ENCODE measurements around the gene FZD10. TPM values are rescaled to one million over a fixed set of nuclear protein-coding genes. Genes with fewer than 3 reads are reported as not detected.
A peak's percentile ranks its signal among the peaks of the same experiment; 100 is the strongest.

Gene FZD10, protein sequence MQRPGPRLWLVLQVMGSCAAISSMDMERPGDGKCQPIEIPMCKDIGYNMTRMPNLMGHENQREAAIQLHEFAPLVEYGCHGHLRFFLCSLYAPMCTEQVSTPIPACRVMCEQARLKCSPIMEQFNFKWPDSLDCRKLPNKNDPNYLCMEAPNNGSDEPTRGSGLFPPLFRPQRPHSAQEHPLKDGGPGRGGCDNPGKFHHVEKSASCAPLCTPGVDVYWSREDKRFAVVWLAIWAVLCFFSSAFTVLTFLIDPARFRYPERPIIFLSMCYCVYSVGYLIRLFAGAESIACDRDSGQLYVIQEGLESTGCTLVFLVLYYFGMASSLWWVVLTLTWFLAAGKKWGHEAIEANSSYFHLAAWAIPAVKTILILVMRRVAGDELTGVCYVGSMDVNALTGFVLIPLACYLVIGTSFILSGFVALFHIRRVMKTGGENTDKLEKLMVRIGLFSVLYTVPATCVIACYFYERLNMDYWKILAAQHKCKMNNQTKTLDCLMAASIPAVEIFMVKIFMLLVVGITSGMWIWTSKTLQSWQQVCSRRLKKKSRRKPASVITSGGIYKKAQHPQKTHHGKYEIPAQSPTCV
- total RNA-seq = 10 to 100 TPM; 11.7 to 20.7 (median 15.5) TPM

DNA sequence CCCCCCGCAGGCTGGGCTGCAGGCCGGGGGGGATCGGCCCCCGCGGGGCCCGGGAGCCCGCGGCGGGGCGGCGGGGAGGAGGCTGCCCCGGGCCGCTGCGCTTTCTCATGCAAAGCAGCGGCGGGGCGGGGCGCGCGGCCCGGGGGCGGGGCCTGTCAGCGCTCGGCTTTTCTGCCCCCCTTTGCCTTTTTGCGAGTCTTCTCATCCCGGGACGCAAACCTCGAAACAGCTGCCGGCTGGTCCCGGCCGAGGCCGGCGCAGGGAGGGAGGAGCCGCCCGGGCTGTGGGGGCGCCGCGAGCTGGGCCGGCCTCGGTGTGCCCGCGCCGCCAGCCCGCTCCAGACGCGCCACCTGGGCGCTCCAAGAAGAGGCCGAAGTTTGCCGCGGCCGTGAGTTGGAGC lies at the start of gene FZD10:
FZD10 (plus strand) TSS at position 198 of the 400 bp plus-strand sequence. CDS start 479 bp downstream, outside the sequence.
- peak within 1 kb of the TSS; percentile 58 for H3K4me3 ChIP-seq
- peak within 1 kb of the TSS; percentile 56 for H3K27ac ChIP-seq
- TF ChIP-seq EP300 (IDR thresholded peaks at IDR 0.05) (no peak), POLR2A (IDR thresholded peaks at IDR 0.05) (no peak), POLR2AphosphoS5 (IDR thresholded peaks at IDR 0.05) (no peak)
- TF ChIP-seq, protein P1, sequence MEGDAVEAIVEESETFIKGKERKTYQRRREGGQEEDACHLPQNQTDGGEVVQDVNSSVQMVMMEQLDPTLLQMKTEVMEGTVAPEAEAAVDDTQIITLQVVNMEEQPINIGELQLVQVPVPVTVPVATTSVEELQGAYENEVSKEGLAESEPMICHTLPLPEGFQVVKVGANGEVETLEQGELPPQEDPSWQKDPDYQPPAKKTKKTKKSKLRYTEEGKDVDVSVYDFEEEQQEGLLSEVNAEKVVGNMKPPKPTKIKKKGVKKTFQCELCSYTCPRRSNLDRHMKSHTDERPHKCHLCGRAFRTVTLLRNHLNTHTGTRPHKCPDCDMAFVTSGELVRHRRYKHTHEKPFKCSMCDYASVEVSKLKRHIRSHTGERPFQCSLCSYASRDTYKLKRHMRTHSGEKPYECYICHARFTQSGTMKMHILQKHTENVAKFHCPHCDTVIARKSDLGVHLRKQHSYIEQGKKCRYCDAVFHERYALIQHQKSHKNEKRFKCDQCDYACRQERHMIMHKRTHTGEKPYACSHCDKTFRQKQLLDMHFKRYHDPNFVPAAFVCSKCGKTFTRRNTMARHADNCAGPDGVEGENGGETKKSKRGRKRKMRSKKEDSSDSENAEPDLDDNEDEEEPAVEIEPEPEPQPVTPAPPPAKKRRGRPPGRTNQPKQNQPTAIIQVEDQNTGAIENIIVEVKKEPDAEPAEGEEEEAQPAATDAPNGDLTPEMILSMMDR (IDR thresholded peaks at IDR 0.05) = no peak
- H3K4me1 ChIP-seq = peaks cover 44% of the 10 kb centered on the region
- H3K36me3 ChIP-seq = no peaks in the 10 kb centered on the region
- H3K9me3 ChIP-seq = no peaks in the 10 kb centered on the region
- H3K27me3 ChIP-seq = peaks cover 48% of the 10 kb centered on the region
- no peak for DNase-seq (ENCODE audit: low spot score in 2 of 2)
- WGBS = no CpG with 5 or more reads among the region's 51 CpGs

DNA sequence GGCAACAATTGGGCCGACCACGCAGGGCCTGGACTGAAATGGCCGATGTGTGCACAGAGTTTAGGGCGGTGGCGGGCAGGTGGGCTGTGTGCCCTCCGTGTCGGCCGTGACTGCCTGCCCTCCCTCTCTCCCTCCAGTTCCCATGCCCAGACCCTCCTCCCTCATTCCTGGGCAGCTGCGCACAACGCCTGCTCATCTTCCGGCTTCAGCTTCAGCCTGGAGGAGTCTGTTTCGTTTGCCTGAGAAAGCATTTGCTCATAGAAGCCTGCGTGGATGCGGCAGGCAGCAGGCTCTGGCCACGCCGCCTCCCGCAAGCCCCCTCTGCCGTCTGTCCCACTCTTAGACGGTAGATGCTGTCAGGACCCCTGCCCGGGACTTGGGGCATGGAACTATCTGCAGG lies 47.3 kb upstream of the FZD10 start:
- 88% methylated on average over 12 of the region's 20 CpGs for WGBS

DNA sequence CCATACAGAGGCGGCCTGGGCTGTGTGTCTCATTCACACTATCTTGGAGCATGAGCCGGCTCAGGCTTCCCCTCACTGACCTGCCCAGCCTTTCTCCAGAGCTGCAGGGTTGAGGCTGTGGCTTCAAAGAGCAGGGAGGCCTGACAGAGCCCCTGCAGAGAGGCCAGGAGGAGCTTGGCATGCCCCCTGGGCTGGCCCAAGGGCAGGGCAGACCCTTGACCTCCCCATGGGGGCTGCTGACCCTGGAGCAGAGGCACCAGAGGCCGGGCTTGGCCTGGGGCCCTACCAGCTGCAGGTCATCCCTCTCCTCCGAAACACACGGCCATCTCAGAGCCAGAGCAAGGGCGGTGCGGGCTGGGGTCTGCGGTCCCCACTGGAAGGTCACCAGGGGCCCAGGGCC lies 46.6 kb upstream of the FZD10 start:
- H3K27me3 ChIP-seq = peaks cover 4% of the 10 kb centered on the region
- no peaks in the 10 kb centered on the region for H3K36me3 ChIP-seq
- peaks cover 30% of the 10 kb centered on the region for H3K4me1 ChIP-seq
- H3K9me3 ChIP-seq = no peaks in the 10 kb centered on the region
- no peak overlapping the region for H3K4me3 ChIP-seq
- DNase-seq (ENCODE audit: low spot score in 2 of 2) = no peak
- H3K27ac ChIP-seq = no peak overlapping the region
- no peak for TF ChIP-seq POLR2AphosphoS5 (IDR thresholded peaks at IDR 0.05)
- TF ChIP-seq EP300 (IDR thresholded peaks at IDR 0.05) = no peak
- no peak for TF ChIP-seq POLR2A (IDR thresholded peaks at IDR 0.05)
- TF ChIP-seq, protein P1 (IDR thresholded peaks at IDR 0.05) = no peak
- no CpG with 5 or more reads among the region's 8 CpGs for WGBS

More for the DNA sequence above, 47.3 kb upstream of the FZD10 start:
- no peak for DNase-seq (ENCODE audit: low spot score in 2 of 2)
- no peak for TF ChIP-seq POLR2AphosphoS5 (IDR thresholded peaks at IDR 0.05)
- TF ChIP-seq, protein P1 (IDR thresholded peaks at IDR 0.05) = no peak
- no peak for TF ChIP-seq POLR2A (IDR thresholded peaks at IDR 0.05)
- no peak for TF ChIP-seq EP300 (IDR thresholded peaks at IDR 0.05)
- Histone ChIP-seq H3K36me3 (no peaks in the 10 kb centered on the region), H3K27me3 (peaks cover 4% of the 10 kb centered on the region), H3K27ac (no peak overlapping the region), H3K4me1 (peaks cover 23% of the 10 kb centered on the region), H3K9me3 (no peaks in the 10 kb centered on the region), H3K4me3 (no peak overlapping the region)

DNA sequence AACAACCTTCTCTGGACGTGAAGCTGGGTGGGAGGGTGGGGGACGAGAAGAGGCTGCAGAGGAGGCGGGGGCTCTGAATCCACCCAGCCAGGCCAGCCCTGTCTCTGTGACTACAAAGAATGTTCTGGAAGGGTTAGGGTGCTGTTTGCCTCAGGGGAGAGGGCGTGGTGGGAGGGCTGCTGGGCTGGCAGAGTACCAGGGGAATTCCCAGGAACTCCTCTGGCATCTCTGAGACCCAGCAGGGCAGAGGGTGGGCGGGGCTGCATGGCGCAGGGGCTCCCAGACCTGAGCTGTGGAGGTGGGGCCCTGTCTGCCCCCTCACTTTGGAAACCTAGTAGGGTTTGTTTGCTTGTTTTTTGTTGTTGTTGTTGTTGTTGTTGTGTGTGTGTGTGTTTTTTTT lies 45.5 kb upstream of the FZD10 start:
- Histone ChIP-seq H3K36me3 (no peaks in the 10 kb centered on the region), H3K27me3 (peaks cover 4% of the 10 kb centered on the region), H3K4me3 (no peak overlapping the region), H3K9me3 (no peaks in the 10 kb centered on the region), H3K4me1 (peaks cover 30% of the 10 kb centered on the region), H3K27ac (no peak overlapping the region)
- no peak for DNase-seq (ENCODE audit: low spot score in 2 of 2)
- 53% methylated on average over 6 of the region's 6 CpGs for WGBS
- TF ChIP-seq EP300 (IDR thresholded peaks at IDR 0.05) (no peak), POLR2AphosphoS5 (IDR thresholded peaks at IDR 0.05) (no peak), POLR2A (IDR thresholded peaks at IDR 0.05) (no peak)
- TF ChIP-seq, protein P1 (IDR thresholded peaks at IDR 0.05) = no peak

DNA sequence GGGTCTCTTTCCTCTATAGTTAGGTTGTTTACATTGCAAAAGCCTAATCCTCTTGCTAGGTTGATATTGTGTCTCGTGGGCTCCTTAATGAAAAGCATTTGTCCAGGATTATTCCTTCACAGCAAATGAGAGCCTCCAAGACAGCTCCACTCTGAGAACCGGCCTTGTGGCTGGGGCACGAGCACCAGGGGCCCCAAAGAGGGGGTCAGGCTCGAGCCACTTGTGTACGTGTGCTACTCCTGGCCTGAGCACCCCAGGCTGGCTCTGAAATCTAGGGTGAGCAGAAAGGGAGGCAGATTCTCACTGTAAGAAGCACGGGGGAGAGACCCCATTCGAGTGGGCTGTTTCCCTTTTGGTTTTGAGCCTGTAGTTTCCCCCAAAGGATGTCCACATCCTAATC lies 45.0 kb upstream of the FZD10 start:
- no peaks in the 10 kb centered on the region for H3K36me3 ChIP-seq
- no peak overlapping the region for H3K27ac ChIP-seq
- H3K4me3 ChIP-seq = no peak overlapping the region
- no peaks in the 10 kb centered on the region for H3K9me3 ChIP-seq
- peaks cover under 1% of the 10 kb centered on the region for H3K27me3 ChIP-seq
- TF ChIP-seq, protein P1 (IDR thresholded peaks at IDR 0.05) = no peak
- no peak for TF ChIP-seq POLR2AphosphoS5 (IDR thresholded peaks at IDR 0.05)
- TF ChIP-seq EP300 (IDR thresholded peaks at IDR 0.05) = no peak
- no peak for TF ChIP-seq POLR2A (IDR thresholded peaks at IDR 0.05)
- 75% methylated on average over 6 of the region's 7 CpGs for WGBS
- no peak for DNase-seq (ENCODE audit: low spot score in 2 of 2)
- peaks cover 30% of the 10 kb centered on the region for H3K4me1 ChIP-seq

Data from suprapubic skin (tissue), 4 donors.